HepG2 (cell line): Measurements from ENCODE around the gene VPS13D. TPM values are rescaled to one million over a fixed set of nuclear protein-coding genes. Genes with fewer than 3 reads are reported as not detected.

Experiments used
- ATAC-seq: fragments of 200-7000 bp; cut with Tn5 transposase; 3 replicates; pipeline ENCODE4 v1.9.1; 2020; ENCODE audit warnings: mild to moderate bottlenecking, moderate library complexity
- BruUV-seq: library from RNA; stranded (reverse); fragments of 400-500 nt; replicated peaks from 2 replicates; lab custom pipeline; 2021; lab: Mats Ljungman, UMichigan
- CTCF ChIA-PET: fragments of 300-600 bp; formaldehyde crosslinking; extraction: SDS; loops from one replicate; lab custom pipeline; 2021; ENCODE audit warnings: low total read pairs, inconsistent platforms, low intra/inter-chr PET ratio; lab: Yijun Ruan, JAX
- POLR2A ChIA-PET: fragments of 350-600 bp; sonication (Branson Sonifier 250); formaldehyde crosslinking; loops from one replicate; lab custom pipeline; 2020; ENCODE audit warnings: antibody characterized with exemption, inconsistent platforms; lab: Yijun Ruan, JAX
- DNase-seq: peaks from one replicate; pipeline ENCODE4 v3.0.0-alpha.2; 2015; ENCODE audit warnings: low spot score
- FAIRE-seq: peaks from 3 replicates; lab custom pipeline; 2011; peaks lifted over from hg19 to GRCh38; lab: Jason Lieb, UNC
- H2AFZ ChIP-seq: one replicate; pipeline ENCODE4 v1.6.1; 2011; ENCODE audit warnings: low read length, inconsistent platforms
- H3K27ac ChIP-seq: fragments of 300-600 bp; 3 replicates; pipeline ENCODE4 v1.8.0; 2011; ENCODE audit warnings: mixed run types, mild to moderate bottlenecking, mixed read lengths, low read length, inconsistent platforms; ENCODE audit not compliant: insufficient read depth; ENCODE audit errors: extremely low read length
- H3K27me3 ChIP-seq, 2 experiments: fragments of 200-600 bp in 1 of 2; 2 replicates in 1 of 2; 3 replicates in 1 of 2; pipeline versions ENCODE4 v1.6.0 to v1.8.0; 2011; ENCODE audit warnings: low read length in 2 of 2, mild to moderate bottlenecking in 2 of 2, moderate library complexity in 2 of 2, inconsistent platforms in 1 of 2; ENCODE audit not compliant: insufficient read depth in 2 of 2, control insufficient read depth in 1 of 2
- H3K36me3 ChIP-seq, 2 experiments: fragments of 200-600 bp in 1 of 2; replicated peaks in 1 of 2; 2 replicates in 1 of 2; 3 replicates in 1 of 2; pipeline versions ENCODE4 v1.5.1 to v1.8.0; 2011; ENCODE audit warnings: low read length in 2 of 2, inconsistent platforms in 1 of 2; ENCODE audit not compliant: insufficient read depth in 2 of 2, control insufficient read depth in 1 of 2
- H3K4me1 ChIP-seq: 2 replicates; pipeline ENCODE4 v1.5.1; 2012; ENCODE audit warnings: low read length, inconsistent platforms; ENCODE audit not compliant: insufficient read depth
- H3K4me2 ChIP-seq: 2 replicates; pipeline ENCODE4 v1.6.0; 2011; ENCODE audit warnings: low read depth, low read length, inconsistent platforms
- H3K4me3 ChIP-seq, 3 experiments: fragments of 200-600 bp in 1 of 3; sonication (generic), shearing (Covaris generic) in 1 of 3; replicated peaks in 1 of 3; 2 replicates each; pipeline ENCODE4 v1.5.1; 2011 to 2016; ENCODE audit warnings: low read length in 3 of 3, inconsistent platforms in 2 of 3, low read depth in 2 of 3, mild to moderate bottlenecking in 2 of 3, control low read depth in 1 of 3, mixed read lengths in 1 of 3; ENCODE audit not compliant: insufficient read depth in 1 of 3
- H3K79me2 ChIP-seq: one replicate; pipeline ENCODE4 v1.6.1; 2011; ENCODE audit warnings: low read length, inconsistent platforms; ENCODE audit not compliant: insufficient read depth
- H3K9ac ChIP-seq: 2 replicates; pipeline ENCODE4 v1.6.0; 2011; ENCODE audit warnings: mild to moderate bottlenecking, low read depth, low read length, inconsistent platforms; ENCODE audit not compliant: insufficient read depth
- H3K9me3 ChIP-seq: 2 replicates; pipeline ENCODE4 v1.5.1; 2012; ENCODE audit warnings: mild to moderate bottlenecking, low read length
- H4K20me1 ChIP-seq: 2 replicates; pipeline ENCODE4 v1.6.0; 2011; ENCODE audit warnings: inconsistent platforms, mild to moderate bottlenecking, low read length, moderate library complexity; ENCODE audit not compliant: insufficient read depth
- HOXA7 ChIP-seq: sonication (generic); formaldehyde crosslinking; IDR thresholded peaks from 2 replicates; pipeline ENCODE4 v1.8.1; 2022; ENCODE audit warnings: mild to moderate bottlenecking, missing genetic modification reagents, moderate library complexity
- KAT7 ChIP-seq: IDR thresholded peaks from 2 replicates; pipeline ENCODE4 v1.6.1; 2018; ENCODE audit warnings: borderline replicate concordance, missing compliant biosample characterization
- KDM6A ChIP-seq: IDR thresholded peaks from 2 replicates; pipeline ENCODE4 v1.6.1; 2016; ENCODE audit warnings: low read depth
- SIN3B ChIP-seq: fragments of 150-350 bp; IDR thresholded peaks from 2 replicates; pipeline ENCODE4 v1.6.1; 2014; ENCODE audit warnings: low read length
- ZFP82 ChIP-seq: sonication (generic); formaldehyde crosslinking; IDR thresholded peaks from 2 replicates; pipeline ENCODE4 v1.5.1; 2020; ENCODE audit warnings: mild to moderate bottlenecking, missing genetic modification reagents, borderline replicate concordance
- ZNF101 ChIP-seq: sonication (generic); formaldehyde crosslinking; IDR thresholded peaks from 2 replicates; pipeline ENCODE4 v1.4.0; 2020; ENCODE audit warnings: mild to moderate bottlenecking, low read depth, missing genetic modification reagents, borderline replicate concordance
- ZNF335 ChIP-seq: sonication (generic); formaldehyde crosslinking; IDR thresholded peaks from 2 replicates; pipeline ENCODE4 v1.4.0; 2020; ENCODE audit warnings: missing genetic modification reagents
- ZNF547 ChIP-seq: sonication (generic); formaldehyde crosslinking; IDR thresholded peaks from 2 replicates; pipeline ENCODE4 v1.5.1; 2020; ENCODE audit warnings: mild to moderate bottlenecking, missing genetic modification reagents
- WGBS: methylation state at CpG from one replicate; pipeline ENCODE4 v1.1.6; 2017; ENCODE audit warnings: low lambda C conversion rate; 5-methylcytosine and 5-hydroxymethylcytosine counted together
- in situ Hi-C: cut with HindIII; loops from 2 replicates; pipeline ENCODE4 v1.10.0; 2017; ENCODE audit warnings: low pct_unique_long_range_greater_than_20kb; ENCODE audit not compliant: extremely low pct_ligation_motif_present
- intact Hi-C: fragments of 100-400 bp; cut with micrococcal nuclease; formaldehyde crosslinking; loops from one replicate; pipeline ENCODE4 v1.10.0; 2022; ENCODE audit not compliant: unreplicated experiment
- polyA plus RNA-seq, 8 experiments: library from polyadenylated mRNA; depleted of rRNA in 3 of 8; stranded (reverse) in 7 of 8; unstranded in 1 of 8; fragments of >200 nt; fragmentation: Illumina TruSeq in 4 of 8; extraction: Trizol in 4 of 8; gene quantifications; 2 replicates each; pipeline versions ENCODE4 v1.2.1 to v1.2.3, GENCODE V29; 2011 to 2016; ENCODE audit warnings: low read depth in 4 of 8, missing spikeins in 1 of 8, mixed read lengths in 1 of 8; ENCODE audit not compliant: insufficient read depth in 1 of 8
- total RNA-seq, 5 experiments: library from RNA; depleted of rRNA; stranded (reverse); fragments of >200 nt; fragmentation: Illumina TruSeq; extraction: Trizol; gene quantifications; 2 replicates each; pipeline ENCODE4 v1.2.3, GENCODE V29; 2016; ENCODE audit warnings: low read depth in 1 of 5
- TF ChIP-seq, protein P1 (sequence below): sonication (generic); formaldehyde crosslinking; IDR thresholded peaks from 2 replicates; pipeline ENCODE4 v1.8.0; 2022; ENCODE audit warnings: mild to moderate bottlenecking, missing genetic modification reagents, moderate library complexity
- TF ChIP-seq, protein P2 (sequence below): fragments of 450-650 bp; IDR thresholded peaks from 2 replicates; pipeline ENCODE4 v1.6.1; 2017
- TF ChIP-seq, protein P3 (sequence below), 2 experiments: sonication (generic) in 1 of 2; formaldehyde crosslinking in 1 of 2; IDR thresholded peaks; 2 replicates each; pipeline versions ENCODE4 v1.6.1 to v1.9.0; 2014 to 2022; ENCODE audit warnings: antibody characterized with exemption in 1 of 2, borderline replicate concordance in 1 of 2, inconsistent platforms in 1 of 2, low read depth in 1 of 2, missing genetic modification reagents in 1 of 2
- TF ChIP-seq, protein P4 (sequence below): sonication (generic); formaldehyde crosslinking; IDR thresholded peaks from 2 replicates; pipeline ENCODE4 v1.8.1; 2022; ENCODE audit warnings: low read depth, mild to moderate bottlenecking, missing genetic modification reagents
- TF ChIP-seq, protein P5 (sequence below): IDR thresholded peaks from 2 replicates; pipeline ENCODE4 v1.6.1; 2012; ENCODE audit warnings: inconsistent platforms

VPS13D gene
- total and polyA plus RNA-seq, 2 of the 13 experiments (the other 11 are each of a cell fraction or from before 2014, with no cell fraction given): 8.6 to 13.9 TPM

DNA sequence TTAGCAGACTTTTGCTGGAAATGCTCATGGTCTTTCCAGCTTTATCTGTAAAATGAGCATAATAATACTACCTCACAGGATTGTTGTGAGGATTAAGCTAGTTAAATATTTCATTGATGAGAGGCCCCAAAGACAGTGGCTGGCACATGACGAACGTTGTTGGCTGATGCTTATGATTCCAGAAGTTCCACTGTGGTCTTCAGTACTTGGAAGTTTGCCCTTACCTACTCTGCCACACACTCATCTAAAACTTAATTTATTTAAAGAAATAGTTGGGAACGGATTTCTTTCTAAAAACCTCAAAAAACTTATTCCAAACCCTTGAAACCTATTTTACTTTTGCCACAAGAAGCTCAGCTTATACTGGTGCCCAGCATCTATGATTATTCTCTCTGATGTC, 217.5 kb downstream of the VPS13D start:
- no TSS peak for BruUV-seq
- Histone ChIP-seq H3K27me3 (no peaks in the 10 kb centered on the region), H4K20me1 (no peaks in the 10 kb centered on the region), H3K4me3 (no peak overlapping the region), H2AFZ (no peak overlapping the region), H3K4me1 (peaks cover 34% of the 10 kb centered on the region), H3K9me3 (no peaks in the 10 kb centered on the region), H3K4me2 (no peak overlapping the region), H3K36me3 (peaks cover 2 to 4% of the 10 kb centered on the region in 2 experiments; a peak in 2 of 5 replicates), H3K27ac (no peak overlapping the region), H3K79me2 (no peaks in the 10 kb centered on the region), H3K9ac (no peak overlapping the region)
- ChIA-PET CTCF (no interaction called here), POLR2A (interaction anchor here (0.9 kb wide), 1 partner anchor 78 kb away, joined by 4 read pairs; no protein-coding TSS in a partner anchor)
- no peak for ATAC-seq
- 93% methylated on average over 3 of the region's 3 CpGs for WGBS
- FAIRE-seq: no peak
- no peak for DNase-seq
- intact Hi-C loops (no loop called here), in situ Hi-C loops (no loop called here)
- TF ChIP-seq HOXA7 (CRISPR knock-in tag) (no peak), ZNF101 (CRISPR knock-in tag) (no peak), ZNF547 (CRISPR knock-in tag) (no peak), KAT7 (CRISPR knock-in tag) (no peak), ZFP82 (CRISPR knock-in tag) (no peak), SIN3B (no peak), KDM6A (CRISPR knock-in tag) (no peak), ZNF335 (CRISPR knock-in tag) (no peak)
- TF ChIP-seq, protein P1, sequence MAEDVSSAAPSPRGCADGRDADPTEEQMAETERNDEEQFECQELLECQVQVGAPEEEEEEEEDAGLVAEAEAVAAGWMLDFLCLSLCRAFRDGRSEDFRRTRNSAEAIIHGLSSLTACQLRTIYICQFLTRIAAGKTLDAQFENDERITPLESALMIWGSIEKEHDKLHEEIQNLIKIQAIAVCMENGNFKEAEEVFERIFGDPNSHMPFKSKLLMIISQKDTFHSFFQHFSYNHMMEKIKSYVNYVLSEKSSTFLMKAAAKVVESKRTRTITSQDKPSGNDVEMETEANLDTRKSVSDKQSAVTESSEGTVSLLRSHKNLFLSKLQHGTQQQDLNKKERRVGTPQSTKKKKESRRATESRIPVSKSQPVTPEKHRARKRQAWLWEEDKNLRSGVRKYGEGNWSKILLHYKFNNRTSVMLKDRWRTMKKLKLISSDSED (CRISPR knock-in tag): no peak
- TF ChIP-seq, protein P2, sequence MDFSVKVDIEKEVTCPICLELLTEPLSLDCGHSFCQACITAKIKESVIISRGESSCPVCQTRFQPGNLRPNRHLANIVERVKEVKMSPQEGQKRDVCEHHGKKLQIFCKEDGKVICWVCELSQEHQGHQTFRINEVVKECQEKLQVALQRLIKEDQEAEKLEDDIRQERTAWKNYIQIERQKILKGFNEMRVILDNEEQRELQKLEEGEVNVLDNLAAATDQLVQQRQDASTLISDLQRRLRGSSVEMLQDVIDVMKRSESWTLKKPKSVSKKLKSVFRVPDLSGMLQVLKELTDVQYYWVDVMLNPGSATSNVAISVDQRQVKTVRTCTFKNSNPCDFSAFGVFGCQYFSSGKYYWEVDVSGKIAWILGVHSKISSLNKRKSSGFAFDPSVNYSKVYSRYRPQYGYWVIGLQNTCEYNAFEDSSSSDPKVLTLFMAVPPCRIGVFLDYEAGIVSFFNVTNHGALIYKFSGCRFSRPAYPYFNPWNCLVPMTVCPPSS: no peak
- TF ChIP-seq, protein P3, sequence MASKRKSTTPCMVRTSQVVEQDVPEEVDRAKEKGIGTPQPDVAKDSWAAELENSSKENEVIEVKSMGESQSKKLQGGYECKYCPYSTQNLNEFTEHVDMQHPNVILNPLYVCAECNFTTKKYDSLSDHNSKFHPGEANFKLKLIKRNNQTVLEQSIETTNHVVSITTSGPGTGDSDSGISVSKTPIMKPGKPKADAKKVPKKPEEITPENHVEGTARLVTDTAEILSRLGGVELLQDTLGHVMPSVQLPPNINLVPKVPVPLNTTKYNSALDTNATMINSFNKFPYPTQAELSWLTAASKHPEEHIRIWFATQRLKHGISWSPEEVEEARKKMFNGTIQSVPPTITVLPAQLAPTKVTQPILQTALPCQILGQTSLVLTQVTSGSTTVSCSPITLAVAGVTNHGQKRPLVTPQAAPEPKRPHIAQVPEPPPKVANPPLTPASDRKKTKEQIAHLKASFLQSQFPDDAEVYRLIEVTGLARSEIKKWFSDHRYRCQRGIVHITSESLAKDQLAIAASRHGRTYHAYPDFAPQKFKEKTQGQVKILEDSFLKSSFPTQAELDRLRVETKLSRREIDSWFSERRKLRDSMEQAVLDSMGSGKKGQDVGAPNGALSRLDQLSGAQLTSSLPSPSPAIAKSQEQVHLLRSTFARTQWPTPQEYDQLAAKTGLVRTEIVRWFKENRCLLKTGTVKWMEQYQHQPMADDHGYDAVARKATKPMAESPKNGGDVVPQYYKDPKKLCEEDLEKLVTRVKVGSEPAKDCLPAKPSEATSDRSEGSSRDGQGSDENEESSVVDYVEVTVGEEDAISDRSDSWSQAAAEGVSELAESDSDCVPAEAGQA (IDR thresholded peaks at IDR 0.05; ENCODE audit: low read depth): no peak
- TF ChIP-seq, protein P3 (CRISPR knock-in tag; IDR thresholded peaks at IDR 0.05; ENCODE audit: borderline replicate concordance): no peak
- TF ChIP-seq, protein P4, sequence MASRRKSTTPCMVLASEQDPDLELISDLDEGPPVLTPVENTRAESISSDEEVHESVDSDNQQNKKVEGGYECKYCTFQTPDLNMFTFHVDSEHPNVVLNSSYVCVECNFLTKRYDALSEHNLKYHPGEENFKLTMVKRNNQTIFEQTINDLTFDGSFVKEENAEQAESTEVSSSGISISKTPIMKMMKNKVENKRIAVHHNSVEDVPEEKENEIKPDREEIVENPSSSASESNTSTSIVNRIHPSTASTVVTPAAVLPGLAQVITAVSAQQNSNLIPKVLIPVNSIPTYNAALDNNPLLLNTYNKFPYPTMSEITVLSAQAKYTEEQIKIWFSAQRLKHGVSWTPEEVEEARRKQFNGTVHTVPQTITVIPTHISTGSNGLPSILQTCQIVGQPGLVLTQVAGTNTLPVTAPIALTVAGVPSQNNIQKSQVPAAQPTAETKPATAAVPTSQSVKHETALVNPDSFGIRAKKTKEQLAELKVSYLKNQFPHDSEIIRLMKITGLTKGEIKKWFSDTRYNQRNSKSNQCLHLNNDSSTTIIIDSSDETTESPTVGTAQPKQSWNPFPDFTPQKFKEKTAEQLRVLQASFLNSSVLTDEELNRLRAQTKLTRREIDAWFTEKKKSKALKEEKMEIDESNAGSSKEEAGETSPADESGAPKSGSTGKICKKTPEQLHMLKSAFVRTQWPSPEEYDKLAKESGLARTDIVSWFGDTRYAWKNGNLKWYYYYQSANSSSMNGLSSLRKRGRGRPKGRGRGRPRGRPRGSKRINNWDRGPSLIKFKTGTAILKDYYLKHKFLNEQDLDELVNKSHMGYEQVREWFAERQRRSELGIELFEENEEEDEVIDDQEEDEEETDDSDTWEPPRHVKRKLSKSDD (CRISPR knock-in tag): no peak
- TF ChIP-seq, protein P5, sequence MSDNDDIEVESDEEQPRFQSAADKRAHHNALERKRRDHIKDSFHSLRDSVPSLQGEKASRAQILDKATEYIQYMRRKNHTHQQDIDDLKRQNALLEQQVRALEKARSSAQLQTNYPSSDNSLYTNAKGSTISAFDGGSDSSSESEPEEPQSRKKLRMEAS: no peak
